ENCODE results near the gene SCRN1.

GRCh38 chr7:29980151-29980550 lies 9.4 kb downstream of the SCRN1 start:
- TF ChIP-seq CTCF (IDR thresholded peaks at IDR 0.05) (no peak), POLR2A (IDR thresholded peaks at IDR 0.05) (no peak), POLR2AphosphoS5 (IDR thresholded peaks at IDR 0.05) (no peak)
